Measurements from ENCODE around the gene GALNT13.

The GALNT13 gene

GRCh38 chr2:154228566-154229280 lies 357.0 kb downstream of the GALNT13 start:
- DNase-seq (ENCODE audit: low spot score): no peak

- DNase-seq (ENCODE audit: low spot score): no peak
Measured at GRCh38 chr2:154229966-154230365, 358.2 kb downstream of the GALNT13 start.

GRCh38 chr2:154231021-154231420 lies 359.3 kb downstream of the GALNT13 start:
- no peak for DNase-seq (ENCODE audit: low spot score)

- no peak for DNase-seq (ENCODE audit: low spot score)
Measured at GRCh38 chr2:154233231-154233630, 361.5 kb downstream of the GALNT13 start.

- no peak for DNase-seq (ENCODE audit: low spot score)
Measured at GRCh38 chr2:154238252-154238651, 366.5 kb downstream of the GALNT13 start.

GRCh38 chr2:154240316-154240715 lies 368.6 kb downstream of the GALNT13 start:
- no peak for DNase-seq (ENCODE audit: low spot score)

GRCh38 chr2:154240921-154241379 lies 369.2 kb downstream of the GALNT13 start:
- no peak for DNase-seq (ENCODE audit: low spot score)

GRCh38 chr2:154242687-154243086 lies 371.0 kb downstream of the GALNT13 start:
- DNase-seq (ENCODE audit: low spot score): no peak

- DNase-seq (ENCODE audit: low spot score): no peak
Measured at GRCh38 chr2:154243685-154244084, 372.0 kb downstream of the GALNT13 start.

- DNase-seq (ENCODE audit: low spot score): no peak
Measured at GRCh38 chr2:154244932-154245331, 373.2 kb downstream of the GALNT13 start.

- no peak for DNase-seq (ENCODE audit: low spot score)
Measured at GRCh38 chr2:154247503-154247902, 375.8 kb downstream of the GALNT13 start.

GRCh38 chr2:154256136-154256535 lies 384.4 kb downstream of the GALNT13 start:
- DNase-seq (ENCODE audit: low spot score): no peak

- no peak for DNase-seq (ENCODE audit: low spot score)
Measured at GRCh38 chr2:154259030-154259429, 387.3 kb downstream of the GALNT13 start.

GRCh38 chr2:154261473-154262027 lies 389.8 kb downstream of the GALNT13 start:
- no peak for DNase-seq (ENCODE audit: low spot score)

GRCh38 chr2:154263206-154263605 lies 391.5 kb downstream of the GALNT13 start:
- DNase-seq (ENCODE audit: low spot score): no peak

GRCh38 chr2:154264024-154264423 lies 392.3 kb downstream of the GALNT13 start:
- no peak for DNase-seq (ENCODE audit: low spot score)

GRCh38 chr2:154267983-154268382 lies 396.3 kb downstream of the GALNT13 start:
- no peak for DNase-seq (ENCODE audit: low spot score)

GRCh38 chr2:154280543-154280942 lies 408.8 kb downstream of the GALNT13 start:
- DNase-seq (ENCODE audit: low spot score): no peak

GRCh38 chr2:154289870-154290269 lies 418.1 kb downstream of the GALNT13 start:
- DNase-seq (ENCODE audit: low spot score): no peak

GRCh38 chr2:154291511-154291910 lies 419.8 kb downstream of the GALNT13 start:
- DNase-seq (ENCODE audit: low spot score): no peak

GRCh38 chr2:154291927-154292326 lies 420.2 kb downstream of the GALNT13 start:
- DNase-seq (ENCODE audit: low spot score): no peak

- no peak for DNase-seq (ENCODE audit: low spot score)
Measured at GRCh38 chr2:154293864-154294263, 422.1 kb downstream of the GALNT13 start.

- DNase-seq (ENCODE audit: low spot score): no peak
Measured at GRCh38 chr2:154306266-154306970, 434.7 kb downstream of the GALNT13 start.

Measured in ecto neural progenitor cell (in vitro differentiated cells).